Measurements from ENCODE around the gene RIC3.

DNA sequence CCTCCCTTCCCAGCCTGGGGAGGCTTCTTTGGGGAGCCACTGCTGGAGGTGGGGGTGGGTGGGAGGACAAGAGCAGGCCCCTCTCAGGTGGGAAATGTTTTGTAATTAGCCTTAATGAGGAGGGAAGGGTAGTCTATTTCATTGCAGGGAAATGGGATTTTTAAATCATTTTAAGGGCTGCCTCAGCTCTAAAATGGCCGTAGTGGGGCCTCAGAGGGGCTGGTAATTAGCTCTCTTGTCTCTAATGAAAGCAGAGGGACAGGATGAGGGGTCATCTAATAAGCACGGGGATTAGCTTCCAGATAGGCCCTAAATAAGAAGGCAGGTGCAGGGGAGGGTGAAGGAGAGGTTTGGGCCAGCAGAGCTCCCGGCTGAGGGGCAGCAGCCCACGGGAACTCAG lies 48.3 kb upstream of the RIC3 start:
- TF ChIP-seq, protein P1, sequence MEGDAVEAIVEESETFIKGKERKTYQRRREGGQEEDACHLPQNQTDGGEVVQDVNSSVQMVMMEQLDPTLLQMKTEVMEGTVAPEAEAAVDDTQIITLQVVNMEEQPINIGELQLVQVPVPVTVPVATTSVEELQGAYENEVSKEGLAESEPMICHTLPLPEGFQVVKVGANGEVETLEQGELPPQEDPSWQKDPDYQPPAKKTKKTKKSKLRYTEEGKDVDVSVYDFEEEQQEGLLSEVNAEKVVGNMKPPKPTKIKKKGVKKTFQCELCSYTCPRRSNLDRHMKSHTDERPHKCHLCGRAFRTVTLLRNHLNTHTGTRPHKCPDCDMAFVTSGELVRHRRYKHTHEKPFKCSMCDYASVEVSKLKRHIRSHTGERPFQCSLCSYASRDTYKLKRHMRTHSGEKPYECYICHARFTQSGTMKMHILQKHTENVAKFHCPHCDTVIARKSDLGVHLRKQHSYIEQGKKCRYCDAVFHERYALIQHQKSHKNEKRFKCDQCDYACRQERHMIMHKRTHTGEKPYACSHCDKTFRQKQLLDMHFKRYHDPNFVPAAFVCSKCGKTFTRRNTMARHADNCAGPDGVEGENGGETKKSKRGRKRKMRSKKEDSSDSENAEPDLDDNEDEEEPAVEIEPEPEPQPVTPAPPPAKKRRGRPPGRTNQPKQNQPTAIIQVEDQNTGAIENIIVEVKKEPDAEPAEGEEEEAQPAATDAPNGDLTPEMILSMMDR (IDR thresholded peaks at IDR 0.05) = no peak
- TF ChIP-seq POLR2A (IDR thresholded peaks at IDR 0.05) = no peak

Data from esophagus squamous epithelium (tissue), 4 donors.